ENCODE results near the gene ZNF547.

DNA sequence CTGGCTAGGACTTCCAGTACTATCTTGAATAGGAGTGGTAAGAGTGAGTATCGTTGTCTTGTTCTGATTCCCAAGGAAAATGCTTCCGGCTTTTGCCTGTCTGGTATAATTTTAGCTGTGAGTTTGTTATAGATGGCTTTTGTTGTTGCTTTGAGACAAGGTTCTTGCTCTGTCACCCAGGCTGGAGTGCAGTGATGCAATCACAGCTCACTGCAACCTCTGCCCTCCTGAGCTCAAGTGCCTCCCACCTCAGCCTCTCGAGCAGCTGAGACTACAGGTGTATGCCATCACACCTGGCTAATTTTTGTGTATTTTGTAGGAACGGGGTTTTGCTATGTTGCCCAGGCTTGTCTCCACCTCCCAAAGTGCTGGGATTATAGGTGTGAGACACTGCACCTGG is 49.2 kb upstream of the ZNF547 start:
- TF ChIP-seq, protein P1, sequence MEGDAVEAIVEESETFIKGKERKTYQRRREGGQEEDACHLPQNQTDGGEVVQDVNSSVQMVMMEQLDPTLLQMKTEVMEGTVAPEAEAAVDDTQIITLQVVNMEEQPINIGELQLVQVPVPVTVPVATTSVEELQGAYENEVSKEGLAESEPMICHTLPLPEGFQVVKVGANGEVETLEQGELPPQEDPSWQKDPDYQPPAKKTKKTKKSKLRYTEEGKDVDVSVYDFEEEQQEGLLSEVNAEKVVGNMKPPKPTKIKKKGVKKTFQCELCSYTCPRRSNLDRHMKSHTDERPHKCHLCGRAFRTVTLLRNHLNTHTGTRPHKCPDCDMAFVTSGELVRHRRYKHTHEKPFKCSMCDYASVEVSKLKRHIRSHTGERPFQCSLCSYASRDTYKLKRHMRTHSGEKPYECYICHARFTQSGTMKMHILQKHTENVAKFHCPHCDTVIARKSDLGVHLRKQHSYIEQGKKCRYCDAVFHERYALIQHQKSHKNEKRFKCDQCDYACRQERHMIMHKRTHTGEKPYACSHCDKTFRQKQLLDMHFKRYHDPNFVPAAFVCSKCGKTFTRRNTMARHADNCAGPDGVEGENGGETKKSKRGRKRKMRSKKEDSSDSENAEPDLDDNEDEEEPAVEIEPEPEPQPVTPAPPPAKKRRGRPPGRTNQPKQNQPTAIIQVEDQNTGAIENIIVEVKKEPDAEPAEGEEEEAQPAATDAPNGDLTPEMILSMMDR (conservative IDR thresholded peaks at IDR 0.05), result no peak
- no peak for TF ChIP-seq EZH2 (IDR thresholded peaks at IDR 0.05; ENCODE audit: low read depth)
